HEK293T (cell line): ENCODE measurements around the gene EML6.

ENCODE experiments used
- BHLHE40 ChIP-seq: fragments of 450-650 bp; IDR thresholded peaks from 2 replicates; pipeline ENCODE4 v1.6.1; 2016; ENCODE audit warnings: mild to moderate bottlenecking, moderate library complexity, borderline replicate concordance
- CTBP1 ChIP-seq: fragments of 450-650 bp; IDR thresholded peaks from 2 replicates; pipeline ENCODE4 v1.6.1; 2016; ENCODE audit warnings: borderline replicate concordance
- FOXK2 ChIP-seq: fragments of 450-650 bp; IDR thresholded peaks from 2 replicates; pipeline ENCODE4 v1.6.1; 2016; ENCODE audit warnings: mild to moderate bottlenecking
- FOXM1 ChIP-seq: fragments of 450-650 bp; IDR thresholded peaks from 2 replicates; pipeline ENCODE4 v1.6.1; 2017; ENCODE audit warnings: mild to moderate bottlenecking, borderline replicate concordance
- PKNOX1 ChIP-seq: fragments of 450-650 bp; IDR thresholded peaks from 2 replicates; pipeline ENCODE4 v1.6.1; 2016
- SP1 ChIP-seq: fragments of 450-650 bp; IDR thresholded peaks from 2 replicates; pipeline ENCODE4 v1.6.1; 2017

GRCh38 chr2:54830546-54830945 is 107.1 kb downstream of the EML6 start:
- TF ChIP-seq BHLHE40 (no peak), FOXK2 (no peak), SP1 (no peak), PKNOX1 (no peak), CTBP1 (no peak), FOXM1 (no peak)
